ENCODE measurements around the gene DNAH3.
"Not testable (repeated sequence)": the region's sequence is repeated elsewhere in the genome, so short reads cannot be mapped to it uniquely, and the experiment has no call there.

The DNAH3 gene, protein sequence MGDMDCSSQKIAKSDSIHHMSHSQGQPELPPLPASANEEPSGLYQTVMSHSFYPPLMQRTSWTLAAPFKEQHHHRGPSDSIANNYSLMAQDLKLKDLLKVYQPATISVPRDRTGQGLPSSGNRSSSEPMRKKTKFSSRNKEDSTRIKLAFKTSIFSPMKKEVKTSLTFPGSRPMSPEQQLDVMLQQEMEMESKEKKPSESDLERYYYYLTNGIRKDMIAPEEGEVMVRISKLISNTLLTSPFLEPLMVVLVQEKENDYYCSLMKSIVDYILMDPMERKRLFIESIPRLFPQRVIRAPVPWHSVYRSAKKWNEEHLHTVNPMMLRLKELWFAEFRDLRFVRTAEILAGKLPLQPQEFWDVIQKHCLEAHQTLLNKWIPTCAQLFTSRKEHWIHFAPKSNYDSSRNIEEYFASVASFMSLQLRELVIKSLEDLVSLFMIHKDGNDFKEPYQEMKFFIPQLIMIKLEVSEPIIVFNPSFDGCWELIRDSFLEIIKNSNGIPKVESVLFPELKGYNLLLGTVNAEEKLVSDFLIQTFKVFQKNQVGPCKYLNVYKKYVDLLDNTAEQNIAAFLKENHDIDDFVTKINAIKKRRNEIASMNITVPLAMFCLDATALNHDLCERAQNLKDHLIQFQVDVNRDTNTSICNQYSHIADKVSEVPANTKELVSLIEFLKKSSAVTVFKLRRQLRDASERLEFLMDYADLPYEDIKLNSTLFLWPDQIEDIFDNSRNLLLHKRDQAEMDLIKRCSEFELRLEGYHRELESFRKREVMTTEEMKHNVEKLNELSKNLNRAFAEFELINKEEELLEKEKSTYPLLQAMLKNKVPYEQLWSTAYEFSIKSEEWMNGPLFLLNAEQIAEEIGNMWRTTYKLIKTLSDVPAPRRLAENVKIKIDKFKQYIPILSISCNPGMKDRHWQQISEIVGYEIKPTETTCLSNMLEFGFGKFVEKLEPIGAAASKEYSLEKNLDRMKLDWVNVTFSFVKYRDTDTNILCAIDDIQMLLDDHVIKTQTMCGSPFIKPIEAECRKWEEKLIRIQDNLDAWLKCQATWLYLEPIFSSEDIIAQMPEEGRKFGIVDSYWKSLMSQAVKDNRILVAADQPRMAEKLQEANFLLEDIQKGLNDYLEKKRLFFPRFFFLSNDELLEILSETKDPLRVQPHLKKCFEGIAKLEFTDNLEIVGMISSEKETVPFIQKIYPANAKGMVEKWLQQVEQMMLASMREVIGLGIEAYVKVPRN (N-terminal part only)

DNA sequence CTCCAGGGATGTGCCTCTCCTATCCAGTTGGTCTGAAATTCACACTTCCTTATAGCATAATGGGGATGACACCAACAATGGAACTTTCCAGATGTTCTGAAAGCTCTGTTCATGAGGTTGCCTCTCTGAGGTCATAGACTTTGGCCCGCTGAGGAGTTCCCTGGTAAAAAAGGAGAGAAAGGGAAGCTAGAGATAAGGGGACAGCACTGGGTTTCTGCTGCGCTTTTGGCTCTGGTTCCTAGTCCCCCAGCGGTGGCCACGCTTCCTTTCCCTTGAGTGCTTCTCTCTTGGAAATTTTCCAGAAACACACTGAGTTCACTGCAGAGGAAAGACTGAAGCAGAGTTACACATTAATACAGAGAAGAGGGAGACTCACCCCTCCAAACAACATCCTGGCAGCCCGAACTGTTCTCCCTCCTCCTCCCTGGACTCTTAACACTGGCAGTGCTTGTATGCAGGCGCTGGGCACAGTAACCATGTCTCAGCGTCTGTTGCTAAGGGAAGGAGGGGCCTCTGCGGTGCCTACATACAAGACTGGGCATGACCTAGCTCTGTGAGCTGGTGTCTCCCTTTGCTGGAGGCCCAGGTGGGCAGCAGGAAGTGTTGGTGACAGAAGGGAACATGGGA is at the start of gene DNAH3:
Gene DNAH3 (minus strand): TSS at position 472 of the 627 bp plus-strand sequence. CDS start 527 bp downstream, outside the sequence.
- peak; percentile 23 for DNase-seq

DNA sequence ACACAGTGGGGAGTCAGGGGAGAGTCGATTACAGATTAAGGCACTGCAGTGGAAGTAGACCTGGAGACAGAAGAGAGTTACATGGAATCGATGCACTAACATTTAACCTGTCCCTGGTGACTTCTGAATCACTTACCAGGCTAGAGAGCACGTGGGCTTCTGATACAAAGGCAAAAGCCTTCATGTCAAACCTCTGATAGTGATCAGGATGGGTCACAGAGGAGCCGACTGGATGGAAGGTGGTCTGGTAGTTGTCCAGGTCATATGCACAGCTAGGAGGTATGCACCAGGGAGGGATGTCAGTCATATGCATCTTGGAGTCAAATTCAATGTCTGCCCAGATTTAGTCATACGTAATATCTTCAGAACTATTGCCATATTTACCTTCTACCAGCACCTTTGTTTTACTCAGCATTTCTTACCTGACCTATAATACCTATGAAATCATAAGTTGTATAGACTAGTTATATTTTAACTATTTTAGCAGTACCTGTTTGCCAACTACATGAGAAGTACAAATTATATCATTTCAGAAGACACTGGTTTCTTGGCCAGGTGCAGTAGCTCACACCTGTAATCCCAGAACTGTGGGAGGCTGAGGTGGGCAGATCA is 49.1 kb upstream of the DNAH3 start:
- no peak for DNase-seq

DNA sequence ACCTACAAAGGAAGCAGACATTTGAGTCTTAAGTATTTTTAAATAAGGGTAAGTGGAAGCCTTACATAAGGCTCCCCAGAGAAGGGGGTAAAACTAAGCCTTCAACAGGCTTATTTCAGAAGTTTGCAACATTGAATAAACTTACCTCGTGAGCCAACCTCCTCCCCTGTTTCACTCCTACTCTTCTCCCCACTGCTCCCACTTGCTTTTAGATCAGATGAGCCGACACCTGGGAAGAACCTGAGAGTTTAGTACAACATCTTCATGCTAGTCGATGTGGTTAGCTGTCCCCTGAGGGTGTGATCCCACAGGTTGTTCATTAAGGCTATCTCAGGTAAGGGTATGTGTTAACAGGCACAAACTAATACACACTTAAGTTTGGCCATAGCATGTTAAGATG is 47.0 kb upstream of the DNAH3 start:
- no peak for DNase-seq

DNA sequence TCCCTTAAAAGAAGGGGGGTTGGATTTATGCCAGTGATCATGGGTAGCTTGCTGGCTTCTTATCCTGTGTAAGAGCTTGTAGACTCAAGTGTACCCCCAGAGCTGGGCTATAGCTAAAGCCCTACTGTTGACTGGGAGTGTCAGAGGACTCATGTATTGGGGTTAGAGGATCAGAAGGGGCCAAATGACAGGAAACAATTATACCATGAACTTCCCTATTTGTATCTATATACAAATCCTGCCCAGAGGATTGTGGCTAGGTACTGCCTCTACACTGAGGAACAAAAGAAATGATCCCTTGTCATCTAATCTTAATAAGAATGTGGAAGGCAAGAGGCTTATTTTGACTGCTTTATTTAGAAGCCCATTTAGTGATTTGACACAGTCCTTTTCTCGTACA is 46.5 kb upstream of the DNAH3 start:
- no peak for DNase-seq

DNA sequence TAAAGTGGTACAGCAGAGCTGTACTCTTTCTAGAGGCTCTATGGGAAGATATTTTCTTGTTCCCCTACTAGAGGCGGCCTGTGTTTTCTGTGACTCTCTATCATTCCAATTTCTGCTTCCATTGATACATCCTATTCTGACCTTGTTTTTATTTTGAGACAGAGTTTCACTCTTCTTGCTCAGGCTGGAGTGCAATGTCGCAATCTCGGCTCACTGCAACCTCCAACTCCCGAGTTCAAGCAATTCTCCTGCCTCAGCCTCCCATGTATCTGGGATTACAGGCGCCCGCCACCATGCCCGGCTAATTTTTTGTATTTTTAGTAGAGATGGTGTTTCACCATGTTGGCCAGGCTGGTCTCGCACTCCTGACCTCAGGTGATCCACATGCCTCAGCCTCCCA is 44.7 kb upstream of the DNAH3 start:
- DNase-seq = not testable (repeated sequence)

DNA sequence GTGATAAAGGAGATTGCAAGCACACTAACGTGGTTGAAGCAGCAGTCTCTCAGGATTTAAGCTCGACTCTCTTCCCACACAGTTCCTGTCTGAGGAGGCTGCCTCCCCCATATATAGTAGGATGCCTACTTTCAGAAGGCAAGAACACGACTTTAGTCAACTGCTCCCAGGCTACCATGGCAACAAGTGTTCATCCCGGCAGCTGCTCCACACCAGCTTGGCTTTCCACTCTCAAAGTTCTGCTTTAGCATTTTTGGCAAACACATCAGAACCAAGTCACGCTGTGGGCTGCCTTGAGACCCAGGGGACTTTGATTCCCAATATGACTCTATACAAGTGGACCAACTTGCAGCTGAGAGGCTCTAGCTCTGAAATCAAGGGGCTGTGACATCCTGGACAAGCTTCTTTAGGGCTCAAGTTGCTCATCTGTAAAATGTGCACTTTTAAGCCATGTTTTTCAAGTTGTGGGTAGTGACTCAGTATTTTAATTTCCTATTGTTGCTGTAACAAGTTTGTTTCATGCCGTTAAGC is 44.2 kb upstream of the DNAH3 start:
- DNase-seq = no peak

DNA sequence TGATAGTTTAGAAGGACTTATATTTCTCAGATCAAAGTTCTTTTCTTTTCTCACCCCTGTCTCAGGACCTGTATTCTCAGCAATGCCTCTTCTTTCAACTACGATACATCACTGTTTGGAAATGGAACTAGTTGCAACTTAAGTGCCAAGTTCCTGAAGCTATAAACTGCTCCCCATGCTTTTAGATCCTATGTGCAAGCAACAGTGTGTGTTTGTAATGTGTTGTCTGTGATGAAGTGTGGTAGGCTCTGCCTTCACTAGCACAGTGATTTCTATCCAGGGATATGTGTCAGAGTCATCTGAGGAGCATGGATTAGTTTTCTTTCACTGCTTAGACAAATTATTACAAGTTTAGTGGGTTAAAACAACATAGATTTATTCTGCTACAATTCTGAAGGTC is 42.3 kb upstream of the DNAH3 start:
- no peak for DNase-seq

DNA sequence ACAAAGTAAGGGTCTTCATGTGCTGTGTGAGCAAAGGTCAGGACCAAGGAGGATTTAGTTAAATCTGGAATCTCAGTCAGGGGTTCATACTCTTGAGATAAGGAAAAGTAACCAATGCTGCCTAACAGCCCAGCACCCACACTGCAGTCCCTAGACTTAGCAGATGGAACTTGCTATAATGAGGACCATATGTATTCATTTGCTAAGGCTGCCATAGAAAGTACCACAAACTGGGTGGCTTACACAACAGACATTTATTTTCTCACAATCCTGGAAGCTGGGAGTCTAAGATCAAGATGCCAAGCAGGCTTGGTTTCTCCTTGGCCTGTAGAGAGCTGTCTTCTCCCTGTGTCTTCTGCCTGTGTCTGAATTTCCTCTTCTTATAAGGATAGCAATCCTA is 40.0 kb upstream of the DNAH3 start:
- no peak for DNase-seq

DNA sequence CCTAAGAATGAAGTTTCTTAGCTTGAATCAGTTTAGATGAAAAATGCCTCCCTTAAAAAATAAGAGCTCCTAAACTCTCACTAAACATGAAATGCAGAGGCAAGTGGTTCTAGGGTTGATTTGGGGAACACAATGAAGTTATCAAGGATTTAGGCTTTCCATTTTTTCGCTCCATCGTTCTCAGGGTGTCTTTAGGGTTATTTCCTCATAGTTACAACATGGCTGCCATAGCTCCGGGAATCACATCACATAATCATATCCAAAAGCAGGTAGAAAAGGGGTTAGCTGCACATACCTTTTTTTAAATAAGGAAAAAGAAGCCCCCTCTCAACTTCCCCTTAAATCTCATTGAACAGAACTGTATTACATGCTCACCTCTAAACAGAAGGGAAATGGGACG is 39.4 kb upstream of the DNAH3 start:
- no peak for DNase-seq

DNA sequence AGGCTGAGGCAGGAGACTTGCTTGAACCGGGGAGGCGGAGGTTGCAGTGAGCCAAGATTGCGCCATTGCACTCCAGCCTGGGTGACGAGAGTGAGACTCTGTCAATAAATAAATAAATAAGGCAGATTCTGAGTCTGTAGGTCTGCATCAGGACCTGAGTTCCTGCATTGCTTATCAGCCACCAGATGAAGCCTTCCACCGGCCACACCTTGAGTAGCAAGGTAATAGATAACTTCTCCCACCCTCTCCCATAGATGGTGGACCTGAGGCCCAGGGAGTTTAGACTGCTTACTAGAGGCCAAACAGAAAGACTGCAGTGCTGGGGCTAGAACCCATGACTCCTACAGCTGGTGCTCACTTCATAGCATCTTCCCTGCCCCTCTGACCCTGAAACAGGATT is 38.7 kb upstream of the DNAH3 start:
- DNase-seq = no peak

DNA sequence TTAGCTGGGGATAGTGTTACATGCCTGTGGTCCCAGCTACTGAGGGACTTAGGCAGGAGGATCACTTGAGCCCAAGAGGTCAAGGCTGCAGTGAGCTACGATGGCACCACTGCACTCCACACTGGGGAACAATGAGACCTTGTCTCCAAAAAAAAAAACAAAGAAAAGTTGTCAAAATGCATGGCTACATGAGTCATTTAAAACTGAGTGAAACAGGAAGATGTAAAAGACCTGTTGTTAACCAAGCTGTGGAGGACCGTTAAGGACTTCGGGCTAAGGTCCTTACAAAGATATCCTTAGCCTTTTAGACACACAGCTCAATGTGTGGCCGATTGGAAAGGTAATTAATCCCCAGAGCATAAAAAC is 35.7 kb upstream of the DNAH3 start:
- no peak for DNase-seq

DNA sequence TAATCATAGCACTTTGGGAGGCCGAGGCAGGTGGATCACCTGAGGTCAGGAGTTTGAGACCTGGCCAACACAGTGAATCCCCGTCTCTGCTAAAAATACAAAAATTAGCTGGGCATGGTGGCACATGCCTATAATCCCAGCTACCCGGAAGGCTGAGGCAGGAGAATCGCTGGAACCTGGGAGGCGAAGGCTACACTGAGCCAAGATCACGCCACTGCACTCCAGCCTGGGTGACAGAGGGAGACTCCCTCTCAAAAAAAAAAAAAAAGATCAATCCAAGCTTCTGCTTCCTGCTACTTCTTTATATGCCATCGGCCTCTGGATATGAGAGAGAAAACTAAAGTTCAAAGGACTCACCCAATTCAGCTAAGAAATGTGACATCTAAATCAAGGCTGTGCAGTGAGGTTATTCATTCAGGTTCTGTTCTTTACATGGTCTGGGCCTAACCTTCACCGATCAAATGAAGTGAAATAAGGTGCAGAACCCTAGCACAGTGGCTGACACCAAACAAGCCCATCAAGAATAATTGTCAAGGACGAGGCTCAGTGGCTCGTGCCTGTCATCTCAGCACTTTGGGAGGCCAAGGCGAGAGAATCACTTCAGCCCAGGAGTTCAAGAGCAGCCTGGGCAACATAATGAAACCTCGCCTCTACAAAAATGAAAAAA is 35.1 kb upstream of the DNAH3 start:
- DNase-seq = no peak

DNA sequence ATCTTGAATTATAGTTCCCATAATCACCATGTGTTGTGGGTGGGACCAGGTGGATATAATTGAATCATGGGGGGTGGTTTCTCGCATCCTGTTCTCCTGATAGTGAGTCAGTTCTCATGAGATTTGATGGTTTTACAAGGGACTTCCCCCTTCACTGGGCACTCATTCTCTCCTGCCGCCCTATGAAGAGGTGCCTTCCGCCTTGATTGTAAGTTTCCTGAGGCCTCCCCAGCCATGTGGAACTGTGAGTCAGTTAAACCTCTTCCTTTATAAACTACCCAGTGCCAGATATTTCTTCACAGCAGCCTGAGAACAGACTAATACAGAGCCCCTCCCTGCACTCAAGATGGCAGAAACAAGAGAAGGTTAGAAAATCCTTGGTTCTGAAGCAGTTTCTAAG is 34.2 kb upstream of the DNAH3 start:
- DNase-seq = no peak

DNA sequence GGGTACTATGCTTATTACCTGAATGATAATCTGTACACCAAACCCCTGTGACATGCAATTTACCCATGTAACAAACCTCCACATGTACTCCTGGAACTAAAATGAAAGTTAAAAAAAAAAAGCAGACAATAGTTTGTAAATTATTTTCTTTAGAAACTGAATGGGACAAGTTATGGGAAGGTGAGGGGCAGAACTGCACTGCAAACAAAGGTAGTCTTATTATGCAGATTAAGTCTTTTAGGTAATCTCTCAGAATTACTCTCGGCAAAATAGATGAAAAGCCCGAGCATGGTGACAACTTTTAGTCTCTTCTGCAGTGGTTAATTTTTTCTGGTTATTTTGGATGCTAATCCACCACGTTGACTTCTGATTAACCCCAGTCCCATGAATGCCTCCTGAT is 33.3 kb upstream of the DNAH3 start:
- no peak for DNase-seq

DNA sequence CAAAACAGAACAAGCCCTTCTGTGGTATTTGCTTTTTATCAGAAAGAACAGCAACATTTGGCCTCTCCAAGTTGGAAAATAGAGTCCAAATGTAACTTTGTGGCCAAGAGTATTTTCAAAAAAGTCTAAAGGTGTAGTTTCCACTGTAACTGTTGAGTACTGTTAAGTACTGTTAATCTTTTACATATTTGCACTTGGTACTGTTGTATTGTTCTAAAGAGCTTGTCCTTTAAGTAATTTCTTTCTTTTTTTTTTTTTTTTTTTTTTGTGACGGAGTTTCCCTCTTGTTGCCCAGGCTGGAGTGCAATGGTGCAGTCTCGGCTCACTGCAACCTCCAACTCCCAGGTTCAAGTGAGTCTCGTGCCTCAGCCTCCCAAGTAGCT is 29.3 kb upstream of the DNAH3 start:
- DNase-seq = no peak

DNA sequence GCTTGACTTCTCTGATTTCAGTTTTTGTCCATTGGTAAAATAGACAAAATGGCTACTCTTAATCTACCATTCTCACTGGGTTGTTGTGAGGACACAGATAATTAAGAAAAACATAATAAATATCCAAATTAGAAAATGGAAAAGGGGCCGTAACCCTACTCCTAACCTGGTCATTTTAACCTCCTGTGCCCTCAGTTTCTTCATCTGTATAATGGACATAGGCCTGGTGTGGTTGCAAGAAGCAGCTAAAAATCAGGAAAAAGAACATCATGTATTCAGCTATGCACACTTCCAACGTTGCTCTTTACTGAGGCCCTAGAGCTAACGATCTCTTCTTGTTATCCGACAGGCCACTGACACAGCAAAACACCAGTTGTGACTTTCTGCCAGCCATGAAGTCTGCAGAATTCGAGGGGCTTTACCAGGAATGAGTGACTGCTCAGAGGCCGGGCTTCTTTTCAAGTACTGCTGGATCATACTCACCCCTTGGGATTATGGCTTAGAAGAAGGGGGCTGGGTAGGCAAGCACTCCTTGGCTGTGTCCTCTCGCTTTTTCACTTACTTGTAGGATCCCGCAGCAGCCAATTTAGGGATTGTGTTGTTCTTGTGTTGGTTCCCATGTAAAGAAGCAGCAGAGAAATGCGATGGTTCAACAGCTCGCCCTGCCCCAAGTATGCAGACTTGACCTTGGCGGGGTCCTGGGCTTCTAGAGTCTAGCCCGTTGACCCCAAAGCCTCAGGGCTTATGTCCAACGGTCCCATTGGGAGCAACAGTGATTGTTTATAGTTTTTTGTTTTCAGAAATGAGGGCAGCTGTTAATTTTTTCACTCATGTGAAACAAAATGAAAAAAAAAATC is 28.7 kb upstream of the DNAH3 start:
- DNase-seq = no peak

DNA sequence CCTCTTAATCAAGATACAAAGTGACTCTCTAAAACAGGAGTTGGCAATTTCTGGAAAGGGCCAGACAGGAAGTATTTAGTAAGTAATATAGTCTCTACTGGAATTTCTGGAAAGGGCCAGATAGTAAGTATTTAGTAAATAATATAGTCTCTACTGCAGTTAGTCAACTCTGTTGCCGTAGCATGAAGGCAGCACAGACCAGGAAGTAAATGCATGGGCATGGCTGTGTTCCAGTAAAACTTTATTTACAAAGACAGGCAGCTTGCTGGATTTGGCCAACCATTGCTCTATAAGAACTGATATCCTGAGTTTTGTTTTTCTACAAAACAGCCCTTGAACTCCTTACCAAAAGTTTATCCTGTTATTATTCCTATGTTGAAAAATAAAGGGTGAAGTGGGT is 24.8 kb upstream of the DNAH3 start:
- no peak for DNase-seq

DNA sequence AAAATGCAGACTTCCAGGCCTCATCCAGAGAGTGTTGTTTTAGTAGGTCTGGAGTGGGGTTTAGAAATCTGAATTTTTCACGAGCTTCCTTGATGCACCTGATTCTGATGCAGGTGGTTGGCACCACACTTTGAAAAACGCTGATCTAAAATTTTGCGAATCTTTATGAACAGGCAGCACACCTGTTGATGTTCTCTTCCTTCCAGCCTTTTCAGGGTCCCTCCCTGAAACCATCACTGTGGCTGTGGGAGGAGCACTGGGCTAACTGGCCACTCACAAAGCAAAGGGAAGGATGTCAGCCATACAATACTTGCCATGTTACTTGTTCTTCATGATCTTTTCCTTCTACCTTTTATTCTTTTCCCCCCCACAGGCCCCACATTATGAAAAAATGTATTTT is 22.0 kb upstream of the DNAH3 start:
- DNase-seq = no peak

DNA sequence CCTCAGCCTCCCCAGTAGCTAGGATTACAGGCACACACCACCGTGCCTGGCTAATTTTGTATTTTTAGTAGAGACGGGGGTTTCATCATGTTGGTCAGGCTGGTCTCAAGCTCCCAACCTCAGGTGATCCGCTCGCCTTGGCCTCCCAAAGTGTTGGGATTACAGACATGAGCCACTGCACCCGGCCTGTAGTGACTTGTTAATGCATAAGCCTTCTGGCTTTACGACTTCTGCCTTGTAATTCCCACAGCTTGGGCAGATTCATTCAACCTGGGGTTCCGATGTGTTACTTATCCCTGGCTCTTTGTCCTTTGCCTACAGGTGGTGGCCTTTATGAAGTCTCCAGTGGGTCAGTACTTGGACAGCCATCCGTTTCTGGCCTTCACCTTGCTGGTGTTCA is 19.5 kb upstream of the DNAH3 start:
- not testable (repeated sequence) for DNase-seq

DNA sequence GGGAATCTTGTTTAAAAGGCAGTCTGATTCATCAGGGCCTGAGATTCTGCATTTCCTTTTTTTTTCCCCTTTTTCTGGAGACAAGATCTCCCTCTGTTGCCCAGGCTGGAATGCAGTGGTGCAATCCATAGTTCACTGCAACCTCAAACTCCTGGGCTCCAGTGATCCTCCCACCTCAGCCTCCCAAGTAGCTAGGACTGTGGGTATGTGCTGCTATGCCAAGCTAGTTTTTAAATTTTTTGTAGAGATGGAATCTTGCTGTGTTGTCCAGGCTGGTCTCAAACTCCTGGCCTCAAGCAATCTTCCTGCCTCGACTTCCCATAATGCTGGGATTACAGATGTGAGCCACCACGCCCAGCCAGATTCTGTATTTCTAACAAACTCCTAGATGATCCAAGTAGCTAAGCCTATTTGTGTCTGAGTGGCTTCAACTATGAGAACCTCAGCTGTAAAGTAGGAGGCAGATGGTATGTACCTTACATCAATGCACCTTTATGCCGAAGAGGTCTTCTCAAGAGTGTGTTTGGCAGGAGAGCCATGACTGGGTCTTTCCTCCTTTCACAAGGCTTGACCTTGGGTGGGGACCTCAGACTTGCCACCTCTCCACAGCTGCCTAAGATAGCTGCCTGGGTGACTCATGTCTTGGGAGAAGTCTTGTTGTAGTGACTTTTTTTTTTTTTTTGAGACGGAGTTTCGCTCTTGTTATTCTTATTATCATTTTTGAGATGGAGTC is 18.8 kb upstream of the DNAH3 start:
- DNase-seq = no peak

All from NCI-H69 (cell line).